Stimulated activated naive CD4-positive, alpha-beta T cell treated with Interleukin-2 at 50 U/mL for 16 hours (primary cell): ENCODE data around the gene ELMO3.
A peak's percentile ranks its signal among the peaks of the same experiment; 100 is the strongest.

ENCODE experiments used
- DNase-seq: peaks from one replicate; lab custom pipeline; 2025; lab: John Stamatoyannopoulos, UW

The ELMO3 gene

GRCh38 chr16:67243481-67243880, 44.5 kb downstream of the ELMO3 start:
- DNase-seq = no peak

GRCh38 chr16:67244387-67245185, 45.7 kb downstream of the ELMO3 start:
- DNase-seq = peak; percentile 78

- no peak for DNase-seq
Observed at GRCh38 chr16:67245186-67245585, 46.3 kb downstream of the ELMO3 start.

GRCh38 chr16:67245674-67246080, 46.7 kb downstream of the ELMO3 start:
- DNase-seq = no peak

- peak; percentile 53 for DNase-seq
Observed at GRCh38 chr16:67246081-67246755, 47.3 kb downstream of the ELMO3 start.

- DNase-seq = peak; percentile 53
Observed at GRCh38 chr16:67246756-67247191, 47.8 kb downstream of the ELMO3 start.

GRCh38 chr16:67247192-67248072, 48.5 kb downstream of the ELMO3 start, which contains the start of gene FHOD1:
FHOD1 (minus strand) TSS chr16:67247481; CDS start chr16:67247410, 71 bp downstream.
- DNase-seq = peak; percentile 97

- DNase-seq = no peak
Observed at GRCh38 chr16:67248073-67248400, 49.1 kb downstream of the ELMO3 start.

- DNase-seq = no peak
Observed at GRCh38 chr16:67248401-67249177, 49.7 kb downstream of the ELMO3 start, which contains the start of gene SLC9A5. SLC9A5 (plus strand) TSS chr16:67248979; CDS start chr16:67249015, 36 bp downstream.

- no peak for DNase-seq
Observed at GRCh38 chr16:67249178-67250044, 50.5 kb downstream of the ELMO3 start.

- DNase-seq = no peak
Observed at GRCh38 chr16:67250045-67250327, 51.1 kb downstream of the ELMO3 start.

GRCh38 chr16:67252609-67253497, 53.9 kb downstream of the ELMO3 start:
- DNase-seq = no peak
